Measurements from ENCODE around the gene SCRT2. TPM values are rescaled to one million over a fixed set of nuclear protein-coding genes. Genes with fewer than 3 reads are reported as not detected.

SCRT2 gene
- total and polyA plus RNA-seq, 4 donors, result not detected

- no peaks in the 10 kb centered on the region for H3K4me1 ChIP-seq (ENCODE audit: control insufficient read depth in 4 of 4, insufficient read depth in 4 of 4, low read length in 3 of 4)
- H3K27ac ChIP-seq (ENCODE audit: low read depth in 1 of 2, low read length in 2 of 2), result no peak overlapping the region
- no peak for DNase-seq (ENCODE audit: low spot score)
- WGBS, result 25% methylated on average over 4 of the region's 4 CpGs
- no peak overlapping the region for H3K9ac ChIP-seq (ENCODE audit: low read depth in 1 of 2, low read length in 2 of 2)
- H3K9me3 ChIP-seq (ENCODE audit: control insufficient read depth in 4 of 4, low read length in 3 of 4), result peaks cover 4 to 9% (median 5%) of the 10 kb centered on the region in 4 donors
- no peak overlapping the region for H3K4me3 ChIP-seq (ENCODE audit: low read depth in 1 of 3, low read length in 3 of 3)
- no peaks in the 10 kb centered on the region for H3K36me3 ChIP-seq (ENCODE audit: control insufficient read depth in 4 of 4, insufficient read depth in 3 of 4, low read depth in 1 of 4, low read length in 3 of 4)
- no peak for TF ChIP-seq TAF1 (conservative IDR thresholded peaks at IDR 0.05)
- no peak for TF ChIP-seq CTCF (IDR thresholded peaks at IDR 0.05; ENCODE audit: low read depth, low read length, missing input control)
- no peak for TF ChIP-seq HNF4A (conservative IDR thresholded peaks at IDR 0.05)
- TF ChIP-seq ZBTB33 (IDR thresholded peaks at IDR 0.05), result no peak
- TF ChIP-seq EGR1 (IDR thresholded peaks at IDR 0.05; ENCODE audit: low read depth in 2 of 2), result no peak
- TF ChIP-seq ATF3 (IDR thresholded peaks at IDR 0.05), result no peak
- no peak for TF ChIP-seq YY1 (IDR thresholded peaks at IDR 0.05)
- no peak for TF ChIP-seq GABPA (IDR thresholded peaks at IDR 0.05 in 1 of 2, conservative IDR thresholded peaks at IDR 0.05 in 1 of 2)
- no peak for TF ChIP-seq RAD21 (IDR thresholded peaks at IDR 0.05)
- TF ChIP-seq NR2F2 (IDR thresholded peaks at IDR 0.05), result no peak
- no peaks in the 10 kb centered on the region for H3K27me3 ChIP-seq (ENCODE audit: control insufficient read depth in 4 of 4, insufficient read depth in 4 of 4, low read length in 3 of 4)
These were observed 52.6 kb downstream of the SCRT2 start for GRCh38 chr20:623021-623420.

GRCh38 chr20:622161-622560, 53.4 kb downstream of the SCRT2 start:
- DNase-seq (ENCODE audit: low spot score), result no peak
- no peaks in the 10 kb centered on the region for H3K4me1 ChIP-seq (ENCODE audit: control insufficient read depth in 4 of 4, insufficient read depth in 4 of 4, low read length in 3 of 4)
- 66% methylated on average over 7 of the region's 7 CpGs for WGBS
- no peak overlapping the region for H3K9ac ChIP-seq (ENCODE audit: low read depth in 1 of 2, low read length in 2 of 2)
- no peaks in the 10 kb centered on the region for H3K36me3 ChIP-seq (ENCODE audit: control insufficient read depth in 4 of 4, insufficient read depth in 3 of 4, low read depth in 1 of 4, low read length in 3 of 4)
- H3K27me3 ChIP-seq (ENCODE audit: control insufficient read depth in 4 of 4, insufficient read depth in 4 of 4, low read length in 3 of 4), result no peaks in the 10 kb centered on the region
- no peak overlapping the region for H3K27ac ChIP-seq (ENCODE audit: low read depth in 1 of 2, low read length in 2 of 2)
- TF ChIP-seq HNF4G (IDR thresholded peaks at IDR 0.05) (no peak), GABPA (IDR thresholded peaks at IDR 0.05 in 1 of 2, conservative IDR thresholded peaks at IDR 0.05 in 1 of 2) (no peak), TAF1 (conservative IDR thresholded peaks at IDR 0.05) (no peak), MAX (IDR thresholded peaks at IDR 0.05) (no peak)
- no peak overlapping the region for H3K4me3 ChIP-seq (ENCODE audit: low read depth in 1 of 3, low read length in 3 of 3)
- H3K9me3 ChIP-seq (ENCODE audit: control insufficient read depth in 4 of 4, low read length in 3 of 4), result peaks cover 6 to 13% (median 9%) of the 10 kb centered on the region in 4 donors

GRCh38 chr20:621125-621756, 54.4 kb downstream of the SCRT2 start:
- Histone ChIP-seq H3K9me3 (ENCODE audit: control insufficient read depth in 4 of 4, low read length in 3 of 4) (peaks cover 6 to 13% (median 9%) of the 10 kb centered on the region in 4 donors), H3K9ac (ENCODE audit: low read depth in 1 of 2, low read length in 2 of 2) (no peak overlapping the region), H3K36me3 (ENCODE audit: control insufficient read depth in 4 of 4, insufficient read depth in 3 of 4, low read depth in 1 of 4, low read length in 3 of 4) (no peaks in the 10 kb centered on the region), H3K4me1 (ENCODE audit: control insufficient read depth in 4 of 4, insufficient read depth in 4 of 4, low read length in 3 of 4) (no peaks in the 10 kb centered on the region), H3K27me3 (ENCODE audit: control insufficient read depth in 4 of 4, insufficient read depth in 4 of 4, low read length in 3 of 4) (no peaks in the 10 kb centered on the region), H3K4me3 (ENCODE audit: low read depth in 1 of 3, low read length in 3 of 3) (no peak overlapping the region), H3K27ac (ENCODE audit: low read depth in 1 of 2, low read length in 2 of 2) (no peak overlapping the region)
- TF ChIP-seq RAD21 (IDR thresholded peaks at IDR 0.05) (no peak), MAX (IDR thresholded peaks at IDR 0.05) (no peak), ATF3 (IDR thresholded peaks at IDR 0.05) (no peak), FOXA2 (IDR thresholded peaks at IDR 0.05) (no peak), NR2F2 (IDR thresholded peaks at IDR 0.05) (no peak), HNF4G (IDR thresholded peaks at IDR 0.05) (no peak), EGR1 (IDR thresholded peaks at IDR 0.05; ENCODE audit: low read depth in 2 of 2) (no peak), SP1 (IDR thresholded peaks at IDR 0.05) (no peak), HNF4A (conservative IDR thresholded peaks at IDR 0.05) (no peak)
- DNase-seq (ENCODE audit: low spot score), result no peak
- 51% methylated on average over 5 of the region's 5 CpGs for whole genome bisulfite sequencing

All from liver (tissue), 9 donors.